ENCODE measurements around the gene ZNHIT6.

Gene ZNHIT6

GRCh38 chr1:85707990-85708828 lies at the start of gene ZNHIT6:
Gene ZNHIT6 (minus strand): TSS chr1:85708433. CDS start chr1:85708284, 149 bp downstream.
- TF ChIP-seq NFIC (IDR thresholded peaks at IDR 0.05) (peak; percentile 32; the same call in 1 of the 2 replicates), REST (IDR thresholded peaks at IDR 0.05; ENCODE audit: low read depth) (no peak), CEBPB (IDR thresholded peaks at IDR 0.05) (no peak), YY1 (IDR thresholded peaks at IDR 0.05; ENCODE audit: low read depth) (0 out of 2 replicates have a peak, but pooled peaks have one; percentile 24), TCF12 (IDR thresholded peaks at IDR 0.05; ENCODE audit: low read depth) (peak; percentile 63), TEAD4 (IDR thresholded peaks at IDR 0.05) (peak; percentile 46), EP300 (IDR thresholded peaks at IDR 0.05; ENCODE audit: borderline replicate concordance) (no peak; the same call in 1 of the 2 replicates), TAF1 (IDR thresholded peaks at IDR 0.05; ENCODE audit: low read depth) (peak; percentile 89), ZBTB7A (IDR thresholded peaks at IDR 0.05; ENCODE audit: low read depth) (0 out of 2 replicates have a peak, but pooled peaks have one; percentile 44), RAD21 (IDR thresholded peaks at IDR 0.05; ENCODE audit: low read depth) (peak; percentile 20), EGR1 (IDR thresholded peaks at IDR 0.05) (no peak), USF1 (IDR thresholded peaks at IDR 0.05) (peak; percentile 76), MAX (IDR thresholded peaks at IDR 0.05) (peak; percentile 97)

GRCh38 chr1:85756864-85757263 lies 48.6 kb upstream of the ZNHIT6 start:
- TF ChIP-seq TCF12 (IDR thresholded peaks at IDR 0.05; ENCODE audit: low read depth), result no peak
- TF ChIP-seq YY1 (IDR thresholded peaks at IDR 0.05; ENCODE audit: low read depth), result no peak
- TF ChIP-seq EP300 (IDR thresholded peaks at IDR 0.05; ENCODE audit: borderline replicate concordance), result no peak
- TF ChIP-seq CREB1 (IDR thresholded peaks at IDR 0.05; ENCODE audit: low read depth), result no peak
- TF ChIP-seq USF1 (IDR thresholded peaks at IDR 0.05), result no peak
- no peak for TF ChIP-seq EGR1 (IDR thresholded peaks at IDR 0.05)
- no peak for TF ChIP-seq ZBTB7A (IDR thresholded peaks at IDR 0.05; ENCODE audit: low read depth)
- TF ChIP-seq MAX (IDR thresholded peaks at IDR 0.05), result no peak
- TF ChIP-seq REST (IDR thresholded peaks at IDR 0.05; ENCODE audit: low read depth), result no peak
- TF ChIP-seq TAF1 (IDR thresholded peaks at IDR 0.05; ENCODE audit: low read depth), result no peak
- no peak for TF ChIP-seq FOXM1 (IDR thresholded peaks at IDR 0.05; ENCODE audit: borderline replicate concordance, low read depth)
- TF ChIP-seq RAD21 (IDR thresholded peaks at IDR 0.05; ENCODE audit: low read depth), result no peak
- no peak for TF ChIP-seq CEBPB (IDR thresholded peaks at IDR 0.05)
- no peak for TF ChIP-seq NFIC (IDR thresholded peaks at IDR 0.05)

- TF ChIP-seq TCF12 (IDR thresholded peaks at IDR 0.05; ENCODE audit: low read depth) (no peak), EGR1 (IDR thresholded peaks at IDR 0.05) (no peak), TEAD4 (IDR thresholded peaks at IDR 0.05) (no peak), MAX (IDR thresholded peaks at IDR 0.05) (no peak), USF1 (IDR thresholded peaks at IDR 0.05) (no peak), FOXM1 (IDR thresholded peaks at IDR 0.05; ENCODE audit: borderline replicate concordance, low read depth) (no peak), NFIC (IDR thresholded peaks at IDR 0.05) (no peak), RAD21 (IDR thresholded peaks at IDR 0.05; ENCODE audit: low read depth) (no peak), YY1 (IDR thresholded peaks at IDR 0.05; ENCODE audit: low read depth) (no peak), CEBPB (IDR thresholded peaks at IDR 0.05) (no peak), CREB1 (IDR thresholded peaks at IDR 0.05; ENCODE audit: low read depth) (no peak), EP300 (IDR thresholded peaks at IDR 0.05; ENCODE audit: borderline replicate concordance) (no peak), REST (IDR thresholded peaks at IDR 0.05; ENCODE audit: low read depth) (no peak), ZBTB7A (IDR thresholded peaks at IDR 0.05; ENCODE audit: low read depth) (no peak), TAF1 (IDR thresholded peaks at IDR 0.05; ENCODE audit: low read depth) (no peak)
These were observed 39.9 kb upstream of the ZNHIT6 start for GRCh38 chr1:85748120-85748519.

All from Ishikawa (cell line).